Embryonic facial prominence (tissue), 1 donor: ENCODE results near the gene CHDH.

ENCODE experiments used
- DNase-seq: peaks from one replicate; pipeline ENCODE4 v3.0.0-alpha.2; 2016; ENCODE audit errors: extremely low spot score

The CHDH gene

GRCh38 chr3:53823956-53824657 lies 22.1 kb downstream of the CHDH start:
- no peak for DNase-seq

- no peak for DNase-seq
Observed at GRCh38 chr3:53823026-53823955, 22.9 kb downstream of the CHDH start.

DNA sequence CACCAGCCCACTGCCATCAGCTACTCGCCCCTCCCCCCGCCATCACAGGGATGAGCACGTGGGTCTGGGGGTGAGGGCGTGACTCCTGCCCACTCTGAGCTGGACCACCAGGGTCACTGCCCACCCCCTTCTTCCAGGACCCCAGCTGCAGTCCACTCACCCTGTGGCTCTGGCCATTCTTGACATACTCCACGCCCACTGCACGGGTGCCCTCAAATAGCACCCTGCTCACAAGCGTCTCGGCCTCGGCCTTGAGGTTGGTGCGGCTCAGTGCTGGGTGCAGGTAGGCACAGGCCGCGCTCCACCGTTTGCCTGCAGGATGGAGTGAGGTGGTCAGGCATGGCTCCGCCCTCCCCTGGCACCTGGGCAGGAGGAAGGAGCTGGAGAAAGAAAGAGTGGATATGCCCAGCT lies 23.9 kb downstream of the CHDH start:
- DNase-seq: no peak

GRCh38 chr3:53821631-53822121 lies 24.5 kb downstream of the CHDH start:
- DNase-seq: no peak

- no peak for DNase-seq
Observed at GRCh38 chr3:53820756-53821580, 25.3 kb downstream of the CHDH start.

DNA sequence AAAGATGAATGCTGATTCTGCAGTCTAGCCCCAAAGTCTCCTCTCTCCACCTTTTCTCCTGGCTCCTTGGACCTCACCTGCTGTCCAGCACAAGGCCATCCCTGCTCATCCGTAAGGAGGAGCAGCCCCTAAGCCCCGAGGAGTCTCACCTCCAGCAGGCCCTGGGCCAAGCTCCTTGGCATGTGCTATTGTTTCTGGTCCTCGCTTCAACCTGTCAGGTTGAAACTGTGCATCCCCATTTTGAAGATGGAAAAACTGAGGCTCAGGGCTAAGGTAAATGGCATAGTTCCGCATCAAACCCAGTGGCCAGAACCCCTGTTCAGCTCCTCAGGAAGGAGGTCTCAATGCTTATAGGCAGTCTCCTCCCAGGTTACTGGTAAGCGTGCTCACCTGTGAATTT lies 26.1 kb downstream of the CHDH start:
- DNase-seq: no peak

- no peak for DNase-seq
Observed at GRCh38 chr3:53819163-53819868, 26.9 kb downstream of the CHDH start.

GRCh38 chr3:53818221-53819162 lies 27.7 kb downstream of the CHDH start:
- no peak for DNase-seq

GRCh38 chr3:53817809-53818208 lies 28.4 kb downstream of the CHDH start:
- DNase-seq: no peak

DNA sequence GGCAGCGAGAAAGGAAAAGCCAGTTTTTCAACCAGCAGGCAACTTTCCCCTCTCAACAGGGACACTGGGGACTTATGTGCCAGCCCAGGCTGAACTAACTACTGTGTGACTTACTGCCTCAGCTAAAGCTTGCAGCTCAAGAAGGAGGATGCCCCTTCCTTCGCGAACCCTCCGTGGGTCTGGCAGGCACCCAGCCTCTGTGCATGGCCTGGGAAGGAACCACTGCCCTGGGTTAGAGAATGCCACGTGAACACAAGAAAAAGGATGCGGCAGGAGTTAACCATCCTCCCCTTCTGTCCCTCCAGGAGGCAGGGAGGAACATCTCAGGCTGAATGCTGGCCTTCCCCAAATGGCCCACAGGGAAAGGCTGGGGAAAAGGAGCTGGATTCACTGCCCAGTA lies 29.0 kb downstream of the CHDH start:
- DNase-seq: no peak

GRCh38 chr3:53816425-53816824 lies 29.8 kb downstream of the CHDH start:
- DNase-seq: no peak

GRCh38 chr3:53815651-53816050 lies 30.6 kb downstream of the CHDH start:
- DNase-seq: no peak

DNA sequence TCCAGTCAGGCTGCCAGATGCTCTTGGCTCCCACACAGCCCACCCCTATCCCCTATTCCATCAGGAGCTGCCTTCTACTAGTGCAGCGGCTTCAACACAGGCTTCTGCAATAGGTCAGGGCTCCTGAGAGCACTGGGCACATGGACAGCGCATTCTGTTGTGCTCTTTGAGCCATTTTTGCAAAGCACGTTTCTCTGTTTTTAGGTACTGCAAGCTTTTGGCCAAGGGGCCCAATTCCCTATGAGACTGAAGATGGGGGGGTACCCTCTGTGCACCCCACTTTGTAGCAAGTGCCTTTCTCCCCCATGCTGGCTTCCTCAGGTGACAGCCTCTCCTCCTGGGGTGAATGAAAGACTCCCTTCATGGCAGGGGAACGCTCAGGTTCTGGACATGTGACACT lies 31.2 kb downstream of the CHDH start:
- DNase-seq: no peak

GRCh38 chr3:53813876-53814275 lies 32.3 kb downstream of the CHDH start:
- DNase-seq: no peak

GRCh38 chr3:53813229-53813628 lies 33.0 kb downstream of the CHDH start:
- no peak for DNase-seq

DNA sequence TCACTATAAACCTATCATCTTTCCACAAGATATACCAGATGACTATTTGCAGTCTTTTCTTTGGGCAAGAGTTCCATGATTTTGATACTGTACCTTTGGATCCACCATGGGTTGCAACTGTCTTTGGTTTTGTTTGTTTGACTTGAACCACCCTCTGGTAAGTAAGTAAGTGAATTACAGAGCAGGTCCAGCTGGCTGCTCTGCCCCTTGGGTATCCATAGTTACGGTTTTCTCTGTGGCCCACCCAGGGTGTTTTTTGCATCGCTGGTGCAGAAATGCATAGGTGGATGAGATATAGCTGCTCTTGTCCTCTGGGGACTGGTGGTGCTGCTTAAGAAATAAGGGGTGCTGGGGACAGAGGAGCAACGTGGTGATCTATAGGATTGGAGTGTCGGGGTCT lies 33.8 kb downstream of the CHDH start:
- DNase-seq: no peak

- no peak for DNase-seq
Observed at GRCh38 chr3:53811143-53811927, 34.9 kb downstream of the CHDH start.

GRCh38 chr3:53809764-53810400 lies 36.3 kb downstream of the CHDH start:
- no peak for DNase-seq

DNA sequence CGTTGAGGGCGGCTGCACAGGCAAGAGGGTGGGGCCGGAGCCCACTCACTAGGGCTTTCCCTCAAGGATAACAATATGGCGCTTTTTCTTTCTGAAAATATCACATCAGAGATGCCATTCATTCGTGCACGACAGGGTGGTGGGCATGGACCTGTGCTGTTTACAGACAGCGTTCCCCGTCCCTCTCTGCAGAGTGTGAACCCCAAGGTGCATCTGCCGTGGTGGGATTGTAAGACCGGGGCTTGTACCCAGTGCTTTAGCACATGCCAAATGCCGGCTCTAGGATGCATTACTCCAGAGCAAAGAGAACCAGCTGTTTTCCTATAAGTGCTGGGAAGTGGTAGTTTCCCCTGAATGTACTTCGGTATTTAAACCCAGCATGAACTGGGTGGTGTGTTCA lies 37.0 kb downstream of the CHDH start:
- no peak for DNase-seq
